ENCODE results near the gene TFEB. TPM values are rescaled to one million over a fixed set of nuclear protein-coding genes. Genes with fewer than 3 reads are reported as not detected.

Gene TFEB
- total RNA-seq, 1 experiment from 2014 or later, result 4.4 TPM

DNA sequence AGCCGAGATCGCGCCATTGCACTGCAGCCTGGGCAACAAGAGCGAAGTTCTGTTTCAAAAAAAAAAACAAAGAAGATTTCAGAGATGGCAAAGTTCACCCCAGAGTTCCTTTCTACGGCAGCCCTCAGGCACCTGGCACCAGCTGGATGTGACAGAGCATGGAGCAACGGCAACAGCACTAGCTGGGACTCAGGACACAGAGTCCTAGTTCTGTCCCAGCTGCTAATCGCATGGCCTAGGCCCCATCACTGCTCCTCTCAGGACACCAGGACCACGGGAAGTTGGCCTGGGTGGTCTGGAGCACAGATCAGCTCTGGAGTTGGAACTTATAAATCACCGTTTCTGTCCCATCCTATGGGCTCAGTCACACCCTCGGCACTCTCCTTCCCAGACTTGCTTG lies 10.7 kb upstream of the TFEB start:
- H3K36me3 ChIP-seq, result no peaks in the 10 kb centered on the region

DNA sequence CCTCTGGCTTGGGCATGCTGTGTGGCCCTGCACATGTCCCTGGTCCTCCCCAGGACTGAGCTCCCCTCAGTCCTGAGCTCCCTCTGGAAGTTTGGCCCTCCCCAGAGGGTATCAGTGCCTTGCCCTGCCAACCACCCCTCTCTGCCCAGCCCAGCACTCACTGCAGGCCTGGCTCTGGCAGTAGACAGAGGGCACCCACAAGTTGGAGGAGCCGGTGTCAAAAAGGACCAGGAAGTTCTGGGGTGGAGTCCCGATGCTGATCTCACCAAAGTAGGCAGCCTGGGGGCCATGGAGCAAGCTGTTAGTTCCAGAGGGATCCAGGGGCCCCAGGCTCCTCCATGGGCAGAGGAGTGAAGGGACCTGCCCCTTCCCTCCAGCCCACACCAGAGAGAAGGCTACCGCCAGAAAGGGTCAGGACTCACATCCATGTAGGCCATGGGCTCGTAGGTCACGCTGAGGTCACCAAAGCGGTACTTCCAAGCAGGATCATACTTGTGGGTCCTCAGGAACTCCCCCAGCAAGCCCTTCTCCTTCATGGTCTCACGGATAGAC lies 8.9 kb upstream of the TFEB start:
- Histone ChIP-seq H3K9me3 (no peaks in the 10 kb centered on the region), H3K27me3 (no peaks in the 10 kb centered on the region), H3K4me3 (no peak overlapping the region), H3K36me3 (no peaks in the 10 kb centered on the region)
- DNase-seq, result no peak

More for the DNA sequence above, 10.7 kb upstream of the TFEB start:
- H3K9me3 ChIP-seq, result no peaks in the 10 kb centered on the region
- DNase-seq, result no peak
- no peak overlapping the region for H3K4me3 ChIP-seq
- H3K27me3 ChIP-seq, result no peaks in the 10 kb centered on the region

DNA sequence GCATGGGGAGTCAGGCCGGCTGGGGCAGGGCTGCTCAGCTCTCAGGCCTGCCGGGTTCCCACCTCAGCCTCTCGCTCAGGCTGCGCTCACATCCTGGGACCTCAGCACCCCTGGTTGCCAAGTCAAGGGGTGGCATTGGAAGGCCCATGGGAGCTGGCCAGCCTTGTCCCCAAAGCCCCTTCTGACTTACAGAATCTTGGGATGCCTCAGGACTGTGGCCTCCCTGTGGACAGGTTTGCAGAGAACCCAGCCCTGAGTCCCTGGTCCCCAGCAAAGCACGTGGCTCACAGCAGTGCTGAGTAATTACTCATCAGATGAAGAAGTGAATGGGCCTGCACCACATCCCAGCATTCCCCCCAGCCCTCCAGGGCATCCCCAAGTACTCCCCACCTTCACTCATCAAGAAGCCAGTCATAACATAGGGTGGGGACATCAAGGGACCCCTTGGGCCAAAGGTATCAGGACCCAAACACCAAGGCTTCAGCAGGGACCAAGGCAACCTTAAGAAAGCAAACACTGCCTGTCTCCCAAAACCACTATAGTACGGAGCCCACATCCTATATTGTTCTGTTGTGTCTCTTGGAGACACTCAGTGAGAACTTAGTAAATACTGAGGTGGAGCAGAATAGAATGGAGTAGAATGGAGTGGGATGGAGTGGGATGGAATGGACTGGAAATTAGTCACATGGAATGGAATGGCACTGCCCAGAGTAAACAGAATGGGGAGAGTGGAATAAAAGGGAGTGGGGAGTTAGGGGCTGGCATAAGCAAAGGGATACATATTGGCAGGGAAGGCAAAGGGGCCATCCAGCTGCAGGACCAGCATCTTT lies 8.2 kb upstream of the TFEB start:
- Histone ChIP-seq H3K9me3 (no peaks in the 10 kb centered on the region), H3K4me3 (no peak overlapping the region), H3K36me3 (no peaks in the 10 kb centered on the region), H3K27me3 (no peaks in the 10 kb centered on the region)
- DNase-seq, result no peak

DNA sequence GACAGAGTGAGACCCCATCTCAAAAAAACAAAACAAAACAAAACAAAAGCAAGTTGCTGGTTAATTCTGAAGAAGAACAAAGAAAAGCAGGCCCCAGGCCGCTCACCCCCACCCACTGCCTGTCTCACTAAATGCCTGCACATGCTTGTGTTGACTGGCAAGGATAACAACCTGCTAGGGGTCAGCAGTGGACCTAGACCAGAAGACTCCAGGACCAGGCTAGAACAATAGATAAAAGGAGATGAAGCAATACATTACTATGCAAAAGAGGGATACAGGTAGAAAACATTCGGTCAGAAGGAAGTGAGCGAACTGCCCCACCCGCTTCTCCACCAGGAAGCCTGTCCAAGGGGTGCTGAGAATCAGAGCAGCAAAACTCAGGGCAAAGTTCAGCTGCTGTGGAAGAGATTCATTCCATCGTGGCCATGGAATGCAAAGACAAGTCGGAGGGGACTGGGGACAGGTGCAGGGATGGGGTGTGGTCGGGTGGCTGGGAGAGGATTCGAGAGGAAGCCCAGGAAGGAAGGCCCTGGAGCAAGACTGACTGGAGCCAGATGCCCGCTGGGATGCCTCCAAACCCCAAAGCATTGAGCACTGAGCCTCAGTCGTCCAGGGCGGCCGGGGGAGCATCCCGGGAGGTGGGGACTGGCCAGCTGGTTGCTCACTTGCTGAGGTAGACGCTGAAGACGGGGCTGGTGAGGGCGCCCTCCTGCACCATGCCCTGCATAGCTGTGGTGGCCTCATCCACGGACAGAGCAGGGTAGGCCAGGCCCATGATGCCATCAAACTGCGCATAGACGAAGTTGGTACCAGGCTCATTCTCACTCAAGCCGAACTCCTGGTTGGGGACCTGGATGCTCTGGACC lies 6.5 kb upstream of the TFEB start:
- no peak for DNase-seq
- H3K36me3 ChIP-seq, result no peaks in the 10 kb centered on the region

DNA sequence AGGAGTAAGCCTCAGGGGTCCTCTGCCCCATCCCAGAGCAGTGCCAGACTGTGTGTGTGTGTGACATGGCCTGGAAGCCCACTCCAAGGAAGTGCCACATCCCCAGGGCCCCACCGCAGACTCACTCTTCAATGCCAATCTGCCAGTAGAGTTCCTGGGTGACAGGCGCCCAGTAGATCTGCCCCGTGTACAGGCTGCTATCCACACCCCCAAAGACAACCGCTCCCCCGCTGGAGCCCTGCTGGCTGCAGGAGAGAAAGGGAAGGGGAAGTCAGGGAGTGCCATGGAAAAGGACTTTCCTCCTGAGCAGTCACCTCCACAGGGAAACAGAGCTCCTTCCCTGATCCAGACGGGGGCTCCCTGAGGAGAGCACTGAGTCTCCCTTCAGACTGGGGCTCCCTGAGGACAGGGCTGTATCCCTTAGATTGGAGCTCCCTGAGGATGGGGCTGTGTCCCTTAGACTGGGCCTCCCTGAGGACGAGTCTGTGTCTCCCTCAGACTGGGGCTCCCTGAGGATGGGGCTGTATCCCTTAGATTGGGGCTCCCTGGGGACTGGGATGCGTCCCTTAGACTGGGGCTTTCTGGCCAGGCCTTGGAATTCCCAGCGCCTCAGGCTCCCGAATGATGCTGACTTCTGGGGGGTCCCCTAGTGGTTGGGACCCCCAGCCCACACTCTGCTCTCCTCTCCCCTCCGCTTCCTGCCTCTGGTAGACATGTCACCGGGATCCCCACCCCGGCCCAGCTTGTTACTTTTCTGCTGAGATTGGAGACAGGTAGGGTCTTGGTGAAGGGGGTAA lies 5.2 kb upstream of the TFEB start:
- no peaks in the 10 kb centered on the region for H3K36me3 ChIP-seq
- no peaks in the 10 kb centered on the region for H3K27me3 ChIP-seq
- H3K4me3 ChIP-seq, result no peak overlapping the region
- H3K9me3 ChIP-seq, result no peaks in the 10 kb centered on the region
- no peak for DNase-seq

More for the DNA sequence above, 6.5 kb upstream of the TFEB start:
- no peak overlapping the region for H3K4me3 ChIP-seq
- H3K27me3 ChIP-seq, result no peaks in the 10 kb centered on the region
- no peaks in the 10 kb centered on the region for H3K9me3 ChIP-seq

DNA sequence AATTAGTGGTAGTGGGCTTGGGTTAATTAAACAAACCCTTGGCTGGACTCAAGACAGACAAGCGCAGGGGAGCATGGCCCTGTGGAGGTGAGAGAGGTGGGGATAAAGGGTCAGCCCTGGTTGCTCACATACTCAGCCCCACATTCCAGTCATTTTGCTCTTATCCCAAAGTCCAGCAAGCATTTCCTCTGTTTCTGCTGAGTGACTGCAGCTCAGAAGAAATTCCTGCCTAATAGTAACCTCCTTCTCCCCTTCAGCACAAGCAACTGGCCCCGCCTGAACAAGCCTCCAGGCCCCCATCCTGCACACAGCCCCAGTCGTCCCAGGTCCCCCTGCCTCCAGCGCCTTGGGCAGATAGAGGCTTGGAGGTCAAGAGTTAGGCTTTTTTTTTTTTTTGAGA lies 3.6 kb upstream of the TFEB start:
- H3K36me3 ChIP-seq, result no peaks in the 10 kb centered on the region
- no peaks in the 10 kb centered on the region for H3K27me3 ChIP-seq
- no peak for DNase-seq
- no peak overlapping the region for H3K4me3 ChIP-seq
- no peaks in the 10 kb centered on the region for H3K9me3 ChIP-seq

DNA sequence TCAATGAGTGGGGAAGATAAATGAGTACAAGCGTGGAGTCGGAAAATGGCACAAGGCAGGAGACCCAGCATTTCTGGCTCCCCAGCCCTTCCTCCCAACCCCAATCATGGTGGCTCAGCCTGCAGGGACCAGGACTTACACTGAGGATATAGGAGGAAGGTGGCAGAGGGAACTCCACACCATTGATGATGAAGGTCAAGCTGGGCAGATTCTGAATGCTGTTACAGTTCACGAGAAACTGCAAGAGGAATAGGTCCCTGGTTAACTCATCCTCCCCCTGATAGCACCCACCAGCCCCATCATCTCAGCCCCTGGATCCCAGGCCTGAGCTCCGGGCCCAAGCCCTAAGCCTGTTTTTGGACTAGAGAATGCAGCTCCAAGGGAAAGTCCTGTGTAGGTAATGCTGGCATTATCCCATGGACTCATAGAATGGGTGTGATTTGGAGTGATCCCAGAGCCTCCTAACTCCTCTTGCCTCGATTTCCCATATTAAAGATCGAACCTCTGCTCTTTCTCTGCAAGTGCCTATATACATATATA lies 2.3 kb upstream of the TFEB start:
- H3K36me3 ChIP-seq, result no peaks in the 10 kb centered on the region
- H3K9me3 ChIP-seq, result no peaks in the 10 kb centered on the region
- H3K27me3 ChIP-seq, result no peaks in the 10 kb centered on the region
- no peak overlapping the region for H3K4me3 ChIP-seq
- no peak for DNase-seq

DNA sequence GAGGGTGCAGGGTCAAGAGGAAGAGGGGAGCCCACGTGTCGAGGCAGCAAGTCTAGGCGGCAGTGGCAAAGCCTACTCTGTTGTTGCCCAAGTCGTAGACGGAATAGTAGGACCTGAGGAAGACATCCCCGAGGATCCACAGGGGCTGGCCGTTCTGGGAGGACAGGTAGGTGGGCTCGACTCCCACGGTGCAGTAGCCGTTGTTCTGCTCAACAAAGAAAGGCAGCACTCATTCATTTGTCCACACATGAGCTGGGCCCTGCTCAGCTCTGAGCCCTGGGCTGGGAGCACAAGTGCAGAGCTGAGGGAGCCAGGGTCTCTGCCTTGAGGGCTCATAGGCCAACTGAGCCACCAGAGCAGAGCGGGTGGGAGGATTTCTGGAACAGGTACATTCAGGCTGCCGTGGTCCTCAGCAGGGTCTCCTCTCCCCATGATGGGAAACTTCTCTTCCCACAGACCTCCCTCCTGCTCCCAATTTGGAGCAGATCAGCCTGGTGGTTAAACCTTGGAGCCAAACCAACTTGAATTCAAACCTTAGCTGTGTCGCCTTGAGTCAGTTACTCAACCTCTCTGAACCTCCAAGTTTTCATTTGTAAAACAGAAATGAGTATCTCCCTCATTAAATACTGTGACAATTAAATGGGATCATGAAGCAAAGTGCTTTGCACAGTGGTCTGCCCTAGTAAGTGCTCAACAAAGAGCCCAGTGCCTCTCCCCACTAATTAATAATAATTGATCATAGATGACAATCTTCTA lies 1.6 kb upstream of the TFEB start:
- DNase-seq, result no peak
- no peak overlapping the region for H3K4me3 ChIP-seq
- H3K36me3 ChIP-seq, result no peaks in the 10 kb centered on the region

DNA sequence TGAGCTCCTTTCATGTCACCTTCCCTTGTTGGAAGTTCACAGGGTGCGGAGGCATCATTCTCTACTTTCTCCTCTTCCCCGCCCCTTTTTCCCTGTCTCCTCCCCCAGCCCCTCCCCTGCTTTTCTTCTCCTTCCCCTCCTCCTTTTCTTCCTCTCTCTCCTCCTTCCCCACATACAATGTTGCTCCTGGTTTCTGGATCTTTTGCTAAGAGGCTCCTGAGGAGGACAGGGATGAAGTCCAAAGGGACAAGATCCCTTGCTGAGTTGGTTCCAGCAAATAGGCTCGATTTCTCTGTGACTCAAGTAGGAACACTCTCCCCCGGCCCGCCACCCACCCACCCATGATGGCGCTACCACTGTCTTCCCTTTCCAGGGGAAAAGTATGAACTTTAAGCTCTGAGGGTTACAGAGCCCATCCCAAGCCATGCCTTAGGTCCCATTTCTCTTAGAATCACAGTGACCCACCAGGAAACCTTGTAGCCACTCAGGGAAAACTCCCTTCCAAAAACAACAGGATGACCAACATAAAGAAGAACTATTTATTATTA lies 852 bp upstream of the TFEB start:
- no peaks in the 10 kb centered on the region for H3K9me3 ChIP-seq
- DNase-seq, result no peak
- no peaks in the 10 kb centered on the region for H3K36me3 ChIP-seq
- no peak overlapping the region for H3K4me3 ChIP-seq
- no peaks in the 10 kb centered on the region for H3K27me3 ChIP-seq

More for the DNA sequence above, 1.6 kb upstream of the TFEB start:
- Histone ChIP-seq H3K27me3 (no peaks in the 10 kb centered on the region), H3K9me3 (no peaks in the 10 kb centered on the region)

DNA sequence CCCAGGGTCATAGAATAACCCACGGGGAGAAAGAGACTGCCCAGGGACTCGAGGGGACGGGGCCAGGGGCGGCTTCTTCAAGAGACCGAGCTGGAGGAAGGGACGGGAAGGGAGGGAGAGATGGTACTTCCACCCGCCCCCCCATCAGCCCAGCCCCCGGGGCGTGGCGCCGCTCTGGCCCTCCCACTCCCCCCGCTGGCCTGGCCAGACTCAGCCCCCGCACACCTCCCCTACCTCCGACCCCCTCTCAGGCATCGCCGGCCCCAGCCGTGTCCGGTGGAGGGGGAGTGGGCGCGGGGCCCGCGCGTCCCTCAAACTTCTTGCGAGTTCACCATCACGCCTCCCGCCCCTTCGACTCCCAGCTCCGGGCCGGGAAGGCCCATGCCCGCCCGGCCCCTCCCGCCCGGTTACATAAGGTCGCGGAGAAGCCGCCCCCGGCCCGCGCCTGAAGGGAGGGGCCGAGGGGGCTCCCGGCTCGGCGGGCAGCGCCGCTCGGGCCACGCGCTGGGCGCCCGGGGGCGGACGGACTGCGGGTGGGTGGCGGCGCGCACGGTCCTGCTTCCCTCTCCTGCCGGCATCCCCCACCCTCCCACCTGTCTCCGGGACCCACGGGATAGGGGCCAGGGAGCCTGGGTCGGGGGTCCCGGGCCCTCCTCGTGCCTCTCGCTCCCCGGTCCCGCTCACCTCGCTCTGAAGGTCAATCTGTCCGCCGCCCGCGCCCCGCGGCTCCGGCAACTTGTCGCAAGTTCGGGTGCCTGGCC lies 562 bp downstream of the TFEB start:
- H3K4me3 ChIP-seq, result peak overlapping the region; percentile 58
- H3K36me3 ChIP-seq, result no peaks in the 10 kb centered on the region
- no peaks in the 10 kb centered on the region for H3K9me3 ChIP-seq
- DNase-seq, result peak; percentile 70
- no peaks in the 10 kb centered on the region for H3K27me3 ChIP-seq

DNA sequence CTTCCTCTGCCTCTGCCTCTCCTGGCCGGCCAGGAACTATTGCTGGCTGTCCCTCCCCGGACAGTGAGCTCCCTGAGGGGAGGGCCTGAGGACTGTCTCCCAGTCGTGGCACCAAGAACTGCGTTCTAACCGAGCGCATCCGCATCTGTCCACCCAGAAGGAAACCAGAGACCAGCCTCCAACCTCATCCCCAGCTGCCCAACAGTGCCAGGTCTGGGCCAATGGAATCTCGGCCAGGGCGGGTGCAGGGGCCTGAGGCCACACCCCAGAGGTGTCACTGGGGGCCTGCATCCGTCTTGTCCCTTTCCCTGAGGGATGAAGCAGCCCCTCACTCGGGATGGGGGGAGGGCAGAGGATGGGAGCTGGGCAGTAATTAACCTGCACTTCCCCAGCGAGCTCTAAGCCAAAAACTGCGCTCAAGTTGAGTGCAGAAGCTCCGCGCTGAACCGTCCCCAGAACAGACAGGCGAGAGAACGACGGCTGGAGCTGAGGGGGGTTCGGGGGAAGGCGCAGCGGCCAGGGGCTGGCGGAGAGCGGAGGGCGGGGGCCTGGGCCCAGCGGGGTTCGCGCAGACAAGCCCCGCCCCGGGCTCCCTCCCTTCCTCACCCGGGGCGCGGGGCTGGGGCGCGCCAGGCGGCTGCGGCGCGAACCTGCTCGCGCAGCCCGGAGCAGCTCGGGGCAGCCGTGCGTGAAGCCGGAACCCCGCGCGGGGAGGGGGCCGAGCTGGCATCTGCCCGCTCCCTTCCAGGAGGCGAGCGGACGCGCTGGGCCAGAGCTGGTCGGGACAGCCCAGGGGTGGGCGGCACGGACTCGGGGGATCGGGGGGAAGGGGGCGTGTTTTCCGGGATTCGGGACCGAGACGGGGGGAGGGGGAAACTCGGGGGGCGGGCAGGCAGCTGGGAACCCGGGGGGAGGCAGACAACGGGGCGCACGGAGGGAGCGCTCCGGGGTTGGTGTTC lies 1.4 kb downstream of the TFEB start:
- H3K9me3 ChIP-seq, result no peaks in the 10 kb centered on the region
- H3K27me3 ChIP-seq, result no peaks in the 10 kb centered on the region
- DNase-seq, result peak; percentile 61
- no peaks in the 10 kb centered on the region for H3K36me3 ChIP-seq
- peak overlapping the region; percentile 58 for H3K4me3 ChIP-seq

DNA sequence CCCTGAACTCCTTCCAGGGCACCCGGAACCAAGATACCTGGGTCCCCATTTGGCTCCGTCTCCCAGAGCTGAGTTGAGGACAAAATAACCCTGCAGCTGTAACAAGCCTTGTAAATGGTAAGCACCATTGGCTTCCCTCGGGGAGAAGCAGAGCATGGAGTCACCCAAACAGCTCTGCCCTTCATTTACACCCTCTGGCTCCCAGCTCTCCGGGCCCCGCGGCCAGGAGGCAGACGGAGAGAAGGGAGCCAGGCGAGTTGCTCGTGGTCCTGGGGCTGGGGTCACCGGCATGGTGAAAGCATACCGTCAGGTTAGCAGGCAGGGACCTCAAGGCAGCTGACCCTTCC lies 2.1 kb downstream of the TFEB start:
- no peaks in the 10 kb centered on the region for H3K9me3 ChIP-seq
- H3K36me3 ChIP-seq, result no peaks in the 10 kb centered on the region
- DNase-seq, result no peak
- no peak overlapping the region; the same call in 1 of the 2 replicates for H3K4me3 ChIP-seq
- no peaks in the 10 kb centered on the region for H3K27me3 ChIP-seq

DNA sequence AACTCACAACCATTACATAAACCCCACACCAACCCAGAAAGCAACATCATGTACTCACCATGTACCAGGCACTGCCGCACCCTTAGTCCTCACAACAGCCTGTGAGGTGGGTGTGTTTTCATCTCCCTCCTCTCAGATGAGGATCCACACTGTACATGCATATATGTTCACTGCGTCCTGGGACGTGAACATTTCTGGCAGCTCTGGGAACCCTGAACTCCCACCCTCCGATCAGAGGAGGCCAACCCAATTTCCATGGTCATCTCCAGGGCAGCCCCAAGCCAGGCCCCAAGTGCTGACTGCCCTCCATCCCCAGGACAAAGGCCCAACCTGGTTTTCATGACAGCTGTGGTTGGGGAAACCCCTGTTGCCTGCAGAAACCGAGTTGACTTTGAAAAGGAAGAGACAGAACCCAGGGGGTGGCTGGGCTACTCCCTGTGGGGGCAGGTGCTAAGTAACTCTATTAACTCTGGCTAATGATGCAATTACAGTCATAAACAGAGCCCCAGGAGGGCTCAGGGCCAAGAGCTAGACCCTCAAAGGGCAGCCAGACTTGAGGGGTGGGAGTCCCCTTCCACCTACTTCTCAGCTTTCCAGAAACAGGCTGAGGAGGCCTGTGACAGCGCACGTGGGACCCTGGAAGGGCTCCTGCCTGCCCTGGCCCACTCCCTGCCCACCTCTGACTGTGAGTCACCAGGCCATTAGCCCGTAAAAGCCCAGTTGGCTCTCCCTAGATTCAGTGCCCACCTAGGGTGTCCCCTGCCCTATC lies 2.6 kb downstream of the TFEB start:
- H3K9me3 ChIP-seq, result no peaks in the 10 kb centered on the region
- no peak overlapping the region for H3K4me3 ChIP-seq
- no peaks in the 10 kb centered on the region for H3K27me3 ChIP-seq
- H3K36me3 ChIP-seq, result no peaks in the 10 kb centered on the region
- no peak for DNase-seq

Measured in MG63 (cell line).